Gastroesophageal sphincter (tissue), 4 donors: ENCODE data around the gene EME2. TPM values are rescaled to one million over a fixed set of nuclear protein-coding genes. Genes with fewer than 3 reads are reported as not detected.

Experiments
- ATAC-seq: fragments of 150-250 bp; one replicate; pipeline ENCODE4 v1.9.1; 2016; ENCODE audit warnings: mild to moderate bottlenecking, moderate library complexity
- H3K27ac ChIP-seq, 4 donors: fragments of 200-600 bp; sonication (generic) in 3 of 4; 1 replicate in 3 of 4; 2 replicates in 1 of 4; pipeline ENCODE4 v1.5.1; 2016 to 2019
- H3K27me3 ChIP-seq: fragments of 200-600 bp; sonication (generic); one replicate; pipeline ENCODE4 v1.5.1; 2019
- H3K36me3 ChIP-seq, 2 donors: fragments of 200-600 bp; sonication (generic); one replicate each; pipeline ENCODE4 v1.5.1; 2019; ENCODE audit warnings: control low read depth in 1 of 2
- H3K4me1 ChIP-seq, 3 donors: fragments of 200-600 bp; sonication (generic); 1 replicate in 2 of 3; 2 replicates in 1 of 3; pipeline ENCODE4 v1.5.1; 2016 to 2019; ENCODE audit warnings: control low read depth in 2 of 3
- H3K4me3 ChIP-seq, 2 donors: fragments of 200-600 bp; sonication (generic); one replicate each; pipeline ENCODE4 v1.5.1; 2019; ENCODE audit warnings: mild to moderate bottlenecking in 1 of 2, moderate library complexity in 1 of 2
- H3K9me3 ChIP-seq, 3 donors: fragments of 200-600 bp; sonication (generic); one replicate each; pipeline ENCODE4 v1.5.1; 2017 to 2019; ENCODE audit warnings: control low read depth in 2 of 3
- CTCF ChIP-seq, 4 experiments: fragments of 200-600 bp in 2 of 4; fragments of 450-650 bp in 2 of 4; sonication (generic) in 1 of 4; IDR thresholded peaks; one replicate each; pipeline ENCODE4 v1.5.1; 2017 to 2019; ENCODE audit warnings: antibody characterized with exemption in 4 of 4, mild to moderate bottlenecking in 2 of 4, moderate library complexity in 2 of 4
- EP300 ChIP-seq: sonication (generic); formaldehyde crosslinking; IDR thresholded peaks from one replicate; pipeline ENCODE4 v1.6.1; 2017; ENCODE audit warnings: antibody characterized with exemption, mild to moderate bottlenecking
- POLR2A ChIP-seq, 2 donors: fragments of 450-650 bp; IDR thresholded peaks; one replicate each; pipeline ENCODE4 v1.6.1; 2017; ENCODE audit warnings: antibody characterized with exemption in 2 of 2, mild to moderate bottlenecking in 2 of 2, moderate library complexity in 1 of 2
- POLR2AphosphoS5 ChIP-seq: sonication (generic); formaldehyde crosslinking; IDR thresholded peaks from one replicate; pipeline ENCODE4 v1.6.1; 2017; ENCODE audit warnings: antibody characterized with exemption
- WGBS, 2 donors: methylation state at CpG; one replicate each; pipeline ENCODE4 v1.1.5; 2018; ENCODE audit warnings: low coverage in 1 of 2; 5-methylcytosine and 5-hydroxymethylcytosine counted together
- total RNA-seq, 4 donors: library from RNA; depleted of rRNA; stranded (reverse); fragments of >200 nt; gene quantifications; one replicate each; pipeline ENCODE4 v1.1.0, GENCODE V29; 2016

Gene EME2
- total RNA-seq, 4 donors from 2014 or later, result 4.6 to 20.4 (median 7.7) TPM

- no peak overlapping the region for H3K4me3 ChIP-seq
- peaks cover 0 to 91% of the 10 kb centered on the region in 2 donors for H3K36me3 ChIP-seq
- no peak for ATAC-seq
- H3K4me1 ChIP-seq, result peaks cover 0 to 34% (median 13%) of the 10 kb centered on the region in 3 donors
- no peaks in the 10 kb centered on the region for H3K27me3 ChIP-seq
- 100% methylated on average over 1 of the region's 22 CpGs; no CpG with 5 or more reads in 1 of the 2 donors for WGBS, 2 donors
- no peak overlapping the region for H3K27ac ChIP-seq
- TF ChIP-seq CTCF (IDR thresholded peaks at IDR 0.05), result no peak
- TF ChIP-seq POLR2A (IDR thresholded peaks at IDR 0.05), result no peak
- TF ChIP-seq EP300, result no peak
- TF ChIP-seq POLR2AphosphoS5, result no peak
- H3K9me3 ChIP-seq, result no peaks in the 10 kb centered on the region
Measured at GRCh38 chr16:1765826-1766225, 6.8 kb upstream of the EME2 start.

GRCh38 chr16:1766231-1766630 lies 6.4 kb upstream of the EME2 start:
- Histone ChIP-seq H3K4me3 (no peak overlapping the region), H3K4me1 (peaks cover 0 to 36% (median 13%) of the 10 kb centered on the region in 3 donors), H3K27me3 (no peaks in the 10 kb centered on the region), H3K36me3 (peaks cover 0 to 87% of the 10 kb centered on the region in 2 donors), H3K9me3 (no peaks in the 10 kb centered on the region), H3K27ac (no peak overlapping the region)
- WGBS, 2 donors, result 70% methylated on average over 5 of the region's 19 CpGs; no CpG with 5 or more reads in 1 of the 2 donors
- ATAC-seq, result no peak
- no peak for TF ChIP-seq POLR2AphosphoS5

GRCh38 chr16:1766701-1767100 lies 5.9 kb upstream of the EME2 start:
- no peaks in the 10 kb centered on the region for H3K27me3 ChIP-seq
- H3K4me3 ChIP-seq, result no peak overlapping the region
- peaks cover 0 to 82% of the 10 kb centered on the region in 2 donors for H3K36me3 ChIP-seq
- no peak for ATAC-seq
- WGBS, 2 donors, result 100% methylated on average over 2 of the region's 18 CpGs; no CpG with 5 or more reads in 1 of the 2 donors
- H3K27ac ChIP-seq, result no peak overlapping the region
- no peak for TF ChIP-seq EP300
- no peak for TF ChIP-seq POLR2AphosphoS5
- no peak for TF ChIP-seq POLR2A (IDR thresholded peaks at IDR 0.05)
- no peak for TF ChIP-seq CTCF (IDR thresholded peaks at IDR 0.05)
- H3K9me3 ChIP-seq, result no peaks in the 10 kb centered on the region
- peaks cover 0 to 39% (median 13%) of the 10 kb centered on the region in 3 donors for H3K4me1 ChIP-seq

- Histone ChIP-seq H3K36me3 (peaks cover 0 to 76% of the 10 kb centered on the region in 2 donors), H3K27me3 (no peaks in the 10 kb centered on the region), H3K27ac (no peak overlapping the region), H3K4me3 (no peak overlapping the region), H3K4me1 (peaks cover 0 to 46% (median 13%) of the 10 kb centered on the region in 3 donors), H3K9me3 (no peaks in the 10 kb centered on the region)
- 90% methylated on average over 4 of the region's 42 CpGs; no CpG with 5 or more reads in 1 of the 2 donors for WGBS, 2 donors
- ATAC-seq, result no peak
- TF ChIP-seq POLR2AphosphoS5, result no peak
- no peak for TF ChIP-seq EP300
- no peak for TF ChIP-seq POLR2A (IDR thresholded peaks at IDR 0.05)
- TF ChIP-seq CTCF (IDR thresholded peaks at IDR 0.05), result no peak
Measured at GRCh38 chr16:1767116-1767994, 5.3 kb upstream of the EME2 start.

GRCh38 chr16:1768061-1768766 lies 4.4 kb upstream of the EME2 start:
- H3K4me3 ChIP-seq, result no peak overlapping the region
- peaks cover 0 to 45% (median 13%) of the 10 kb centered on the region in 3 donors for H3K4me1 ChIP-seq
- H3K27ac ChIP-seq, result no peak overlapping the region
- H3K9me3 ChIP-seq, result no peaks in the 10 kb centered on the region
- H3K36me3 ChIP-seq, result peaks cover 0 to 67% of the 10 kb centered on the region in 2 donors
- H3K27me3 ChIP-seq, result no peaks in the 10 kb centered on the region
- ATAC-seq, result no peak
- no peak for TF ChIP-seq CTCF (IDR thresholded peaks at IDR 0.05)
- TF ChIP-seq EP300, result no peak
- no peak for TF ChIP-seq POLR2AphosphoS5
- no peak for TF ChIP-seq POLR2A (IDR thresholded peaks at IDR 0.05)
- 65% methylated on average over 5 of the region's 41 CpGs; no CpG with 5 or more reads in 1 of the 2 donors for WGBS, 2 donors
